CD8-positive, alpha-beta memory T cell (primary cell): ENCODE measurements around the gene CALN1. TPM values are rescaled to one million over a fixed set of nuclear protein-coding genes. Genes with fewer than 3 reads are reported as not detected.
"Not testable (repeated sequence)": the region's sequence is repeated elsewhere in the genome, so short reads cannot be mapped to it uniquely, and the experiment has no call there.

Experiments used
- CTCF ChIA-PET: fragments of 350-600 bp; sonication (Branson Sonifier 250); formaldehyde crosslinking; loops from one replicate; lab custom pipeline; 2021; ENCODE audit warnings: antibody characterized with exemption; lab: Charles Lee
- POLR2A ChIA-PET: fragments of 350-600 bp; sonication (Branson Sonifier 250); formaldehyde crosslinking; loops from one replicate; lab custom pipeline; 2021; ENCODE audit warnings: antibody characterized with exemption; lab: Charles Lee
- DNase-seq, 5 donors: peaks; one replicate each; pipeline versions ENCODE4 v3.0.0 to v3.0.0-alpha.2; 2020 to 2022; ENCODE audit warnings: mixed read lengths in 1 of 5
- H3K27ac ChIP-seq: one replicate; pipeline ENCODE4 v1.7.0; 2013; ENCODE audit warnings: low read depth, mild to moderate bottlenecking, low read length, moderate library complexity
- H3K27me3 ChIP-seq: 2 replicates; pipeline ENCODE4 v1.7.0; 2013; ENCODE audit warnings: low read length, mild to moderate bottlenecking; ENCODE audit not compliant: insufficient read depth, poor library complexity, severe bottlenecking
- H3K36me3 ChIP-seq: 2 replicates; pipeline ENCODE4 v1.7.0; 2013; ENCODE audit warnings: mild to moderate bottlenecking, low read length, moderate library complexity; ENCODE audit not compliant: insufficient read depth
- H3K4me1 ChIP-seq: 2 replicates; pipeline ENCODE4 v1.7.0; 2013; ENCODE audit warnings: mild to moderate bottlenecking, low read length, moderate library complexity; ENCODE audit not compliant: insufficient read depth
- H3K4me3 ChIP-seq: 2 replicates; pipeline ENCODE4 v1.7.0; 2013; ENCODE audit warnings: mild to moderate bottlenecking, low read length
- H3K9me3 ChIP-seq: 2 replicates; pipeline ENCODE4 v1.7.0; 2013; ENCODE audit warnings: mild to moderate bottlenecking, low read length
- H3K27ac Mint-ChIP-seq, 8 donors: one replicate each; pipeline ENCODE4 v1.8.0; 2020 to 2021; ENCODE audit warnings: mixed read lengths in 8 of 8, mild to moderate bottlenecking in 6 of 8, inconsistent platforms in 3 of 8, moderate library complexity in 3 of 8
- H3K27me3 Mint-ChIP-seq, 2 donors: one replicate each; pipeline ENCODE4 v1.8.0; 2020 to 2021; ENCODE audit warnings: mixed read lengths in 2 of 2, mild to moderate bottlenecking in 1 of 2, moderate library complexity in 1 of 2
- H3K36me3 Mint-ChIP-seq, 3 donors: one replicate each; pipeline ENCODE4 v1.8.0; 2020 to 2021; ENCODE audit warnings: mixed read lengths in 3 of 3, inconsistent platforms in 1 of 3, mild to moderate bottlenecking in 1 of 3
- H3K4me1 Mint-ChIP-seq, 3 donors: one replicate each; pipeline ENCODE4 v1.8.0; 2020 to 2021; ENCODE audit warnings: mixed read lengths in 3 of 3, inconsistent platforms in 1 of 3, mild to moderate bottlenecking in 1 of 3
- H3K4me3 Mint-ChIP-seq, 7 donors: one replicate each; pipeline ENCODE4 v1.8.0; 2020 to 2021; ENCODE audit warnings: mixed read lengths in 7 of 7, mild to moderate bottlenecking in 6 of 7, moderate library complexity in 4 of 7, inconsistent platforms in 2 of 7
- H3K9me3 Mint-ChIP-seq, 5 donors: one replicate each; pipeline ENCODE4 v1.8.0; 2020 to 2022; ENCODE audit warnings: mixed read lengths in 5 of 5, mild to moderate bottlenecking in 3 of 5, moderate library complexity in 2 of 5, inconsistent platforms in 1 of 5
- polyA plus RNA-seq: library from polyadenylated mRNA; unstranded; fragments of 300-500 nt; fragmentation: Illumina TruSeq; gene quantifications from one replicate; pipeline ENCODE4 v1.2.3, GENCODE V29; 2021
- total RNA-seq, 2 experiments: library from RNA; stranded (reverse); gene quantifications; one replicate each; pipeline ENCODE4 v1.2.3, GENCODE V29; 2021

The CALN1 gene
- total and polyA plus RNA-seq, 3 experiments from 2014 or later, result not detected

GRCh38 chr7:71914204-71914603 is 497.9 kb downstream of the CALN1 start:
- CTCF ChIA-PET, result not testable (repeated sequence)

DNA sequence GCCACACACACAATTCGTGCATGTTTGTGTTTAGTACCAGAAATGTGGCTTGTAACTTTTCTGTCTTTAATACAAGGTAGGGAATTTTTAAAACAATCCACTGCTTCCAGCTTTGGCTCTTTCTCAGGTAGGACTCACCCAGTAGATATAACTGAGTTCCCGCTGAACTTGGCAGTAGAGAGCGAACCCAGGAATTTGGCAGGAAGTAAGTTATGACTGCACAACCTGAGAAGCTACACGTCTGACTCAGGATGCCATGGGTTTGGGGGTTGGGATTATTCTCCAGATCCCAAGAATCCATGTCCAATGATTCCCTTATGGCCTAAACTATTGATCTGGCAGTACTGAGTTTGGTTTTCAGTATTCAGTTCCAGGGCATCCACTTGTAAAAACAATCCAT is 499.7 kb downstream of the CALN1 start:
- DNase-seq, result no peak
- ChIA-PET POLR2A (no interaction called here), CTCF (no interaction called here)
- H3K9me3 Mint-ChIP-seq, result peaks cover 0 to 16% (median 6%) of the 10 kb centered on the region in 5 donors
- H3K4me1 Mint-ChIP-seq, result no peaks in the 10 kb centered on the region
- Histone ChIP-seq H3K9me3 (no peaks in the 10 kb centered on the region), H3K36me3 (no peaks in the 10 kb centered on the region), H3K4me1 (no peaks in the 10 kb centered on the region), H3K4me3 (no peak overlapping the region), H3K27me3 (no peaks in the 10 kb centered on the region), H3K27ac (no peak overlapping the region)
- no peak overlapping the region for H3K27ac Mint-ChIP-seq
- no peaks in the 10 kb centered on the region for H3K36me3 Mint-ChIP-seq
- H3K4me3 Mint-ChIP-seq, result no peak overlapping the region
- no peaks in the 10 kb centered on the region for H3K27me3 Mint-ChIP-seq

More at GRCh38 chr7:71914204-71914603, 497.9 kb downstream of the CALN1 start:
- H3K4me3 ChIP-seq, POLR2A ChIA-PET, H3K4me1 Mint-ChIP-seq, H3K27ac ChIP-seq, H3K27me3 ChIP-seq, H3K9me3 ChIP-seq, H3K36me3 Mint-ChIP-seq, H3K27ac Mint-ChIP-seq, H3K36me3 ChIP-seq, H3K4me3 Mint-ChIP-seq, DNase-seq, H3K4me1 ChIP-seq, H3K27me3 Mint-ChIP-seq: not testable (repeated sequence)
- H3K9me3 Mint-ChIP-seq, result peaks cover 0 to 20% (median 6%) of the 10 kb centered on the region in 5 donors

- no peaks in the 10 kb centered on the region for H3K9me3 ChIP-seq
- H3K4me1 ChIP-seq, result no peaks in the 10 kb centered on the region
- Mint-ChIP-seq H3K27ac (no peak overlapping the region), H3K4me1 (no peaks in the 10 kb centered on the region), H3K9me3 (peaks cover 0 to 18% (median 10%) of the 10 kb centered on the region in 5 donors), H3K36me3 (no peaks in the 10 kb centered on the region), H3K4me3 (no peak overlapping the region), H3K27me3 (no peaks in the 10 kb centered on the region)
- no peak for DNase-seq
- no peak overlapping the region for H3K27ac ChIP-seq
- no peaks in the 10 kb centered on the region for H3K27me3 ChIP-seq
- H3K4me3 ChIP-seq, result no peak overlapping the region
- ChIA-PET CTCF (no interaction called here), POLR2A (no interaction called here)
- H3K36me3 ChIP-seq, result no peaks in the 10 kb centered on the region
These were observed 501.1 kb downstream of the CALN1 start for GRCh38 chr7:71911051-71911450.

GRCh38 chr7:71905821-71906220 is 506.3 kb downstream of the CALN1 start:
- Histone ChIP-seq H3K27ac (no peak overlapping the region), H3K27me3 (no peaks in the 10 kb centered on the region), H3K36me3 (no peaks in the 10 kb centered on the region), H3K9me3 (no peaks in the 10 kb centered on the region), H3K4me3 (no peak overlapping the region), H3K4me1 (no peaks in the 10 kb centered on the region)
- H3K4me3 Mint-ChIP-seq, result no peak overlapping the region
- no peaks in the 10 kb centered on the region for H3K27me3 Mint-ChIP-seq
- H3K4me1 Mint-ChIP-seq, result no peaks in the 10 kb centered on the region
- no peak overlapping the region for H3K27ac Mint-ChIP-seq
- DNase-seq, result no peak
- ChIA-PET POLR2A (no interaction called here), CTCF (no interaction called here)
- H3K9me3 Mint-ChIP-seq, result peaks cover 6 to 17% (median 12%) of the 10 kb centered on the region in 5 donors
- H3K36me3 Mint-ChIP-seq, result no peaks in the 10 kb centered on the region

GRCh38 chr7:71904484-71904883 is 507.7 kb downstream of the CALN1 start:
- no peaks in the 10 kb centered on the region for H3K4me1 Mint-ChIP-seq
- peaks cover 7 to 16% (median 10%) of the 10 kb centered on the region in 5 donors for H3K9me3 Mint-ChIP-seq
- no peak overlapping the region for H3K27ac Mint-ChIP-seq
- no peak overlapping the region for H3K4me3 Mint-ChIP-seq
- no peak for DNase-seq
- CTCF ChIA-PET, result no interaction called here
- H3K27me3 ChIP-seq, result no peaks in the 10 kb centered on the region
- H3K9me3 ChIP-seq, result no peaks in the 10 kb centered on the region
- H3K4me3 ChIP-seq, result no peak overlapping the region
- H3K36me3 Mint-ChIP-seq, result no peaks in the 10 kb centered on the region
- H3K4me1 ChIP-seq, result no peaks in the 10 kb centered on the region
- no peaks in the 10 kb centered on the region for H3K36me3 ChIP-seq
- no peaks in the 10 kb centered on the region for H3K27me3 Mint-ChIP-seq
- POLR2A ChIA-PET, result no interaction called here
- H3K27ac ChIP-seq, result no peak overlapping the region

- Mint-ChIP-seq H3K4me1 (no peaks in the 10 kb centered on the region), H3K36me3 (no peaks in the 10 kb centered on the region), H3K27ac (no peak overlapping the region), H3K27me3 (no peaks in the 10 kb centered on the region), H3K4me3 (no peak overlapping the region), H3K9me3 (peaks cover 1 to 19% (median 10%) of the 10 kb centered on the region in 5 donors)
- Histone ChIP-seq H3K27me3 (no peaks in the 10 kb centered on the region), H3K9me3 (no peaks in the 10 kb centered on the region), H3K4me1 (no peaks in the 10 kb centered on the region), H3K27ac (no peak overlapping the region), H3K4me3 (no peak overlapping the region), H3K36me3 (no peaks in the 10 kb centered on the region)
- no peak for DNase-seq
- CTCF ChIA-PET, result no interaction called here
- POLR2A ChIA-PET, result no interaction called here
These were observed 511.6 kb downstream of the CALN1 start for GRCh38 chr7:71900556-71900955.

DNA sequence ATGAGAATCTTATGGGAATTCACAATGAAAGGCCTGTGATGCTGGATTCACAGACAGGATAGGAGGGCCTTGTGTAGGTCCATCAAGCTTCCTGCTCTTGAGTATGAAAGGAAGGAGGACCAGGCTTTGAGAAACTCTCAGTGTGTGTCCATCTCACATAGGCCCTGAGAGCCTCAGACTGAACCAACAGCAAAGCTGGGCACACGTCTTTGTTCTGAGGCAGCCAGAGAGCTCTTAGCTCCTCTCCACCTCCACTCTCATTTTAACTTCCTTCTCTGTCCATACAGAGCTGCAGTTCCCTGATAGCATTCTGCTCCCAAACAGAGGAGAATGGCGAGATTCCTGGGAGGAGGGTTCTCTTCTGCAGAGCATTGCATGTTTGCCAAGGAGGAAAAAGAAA is 515.6 kb downstream of the CALN1 start:
- POLR2A ChIA-PET, result no interaction called here
- CTCF ChIA-PET, result no interaction called here
- no peak overlapping the region for H3K4me3 Mint-ChIP-seq
- H3K27ac Mint-ChIP-seq, result no peak overlapping the region
- DNase-seq, result no peak
- no peaks in the 10 kb centered on the region for H3K27me3 Mint-ChIP-seq
- Histone ChIP-seq H3K27me3 (no peaks in the 10 kb centered on the region), H3K36me3 (no peaks in the 10 kb centered on the region), H3K9me3 (no peaks in the 10 kb centered on the region), H3K4me3 (no peak overlapping the region), H3K27ac (no peak overlapping the region), H3K4me1 (no peaks in the 10 kb centered on the region)
- H3K9me3 Mint-ChIP-seq, result peaks cover 3 to 9% (median 6%) of the 10 kb centered on the region in 5 donors
- no peaks in the 10 kb centered on the region for H3K36me3 Mint-ChIP-seq
- H3K4me1 Mint-ChIP-seq, result no peaks in the 10 kb centered on the region

GRCh38 chr7:71886046-71886445 is 526.1 kb downstream of the CALN1 start:
- no peaks in the 10 kb centered on the region for H3K9me3 ChIP-seq
- Mint-ChIP-seq H3K27ac (no peak overlapping the region), H3K27me3 (no peaks in the 10 kb centered on the region), H3K36me3 (no peaks in the 10 kb centered on the region), H3K4me3 (no peak overlapping the region), H3K4me1 (no peaks in the 10 kb centered on the region), H3K9me3 (peaks cover 18 to 29% (median 22%) of the 10 kb centered on the region in 5 donors)
- H3K36me3 ChIP-seq, result no peaks in the 10 kb centered on the region
- DNase-seq, result no peak
- no peaks in the 10 kb centered on the region for H3K4me1 ChIP-seq
- no peak overlapping the region for H3K27ac ChIP-seq
- POLR2A ChIA-PET, result no interaction called here
- no peaks in the 10 kb centered on the region for H3K27me3 ChIP-seq
- CTCF ChIA-PET, result no interaction called here
- H3K4me3 ChIP-seq, result no peak overlapping the region

GRCh38 chr7:71885487-71885886 is 526.7 kb downstream of the CALN1 start:
- DNase-seq, result no peak
- H3K4me3 Mint-ChIP-seq, result no peak overlapping the region
- H3K27ac Mint-ChIP-seq, result no peak overlapping the region
- no peaks in the 10 kb centered on the region for H3K36me3 Mint-ChIP-seq
- H3K27me3 ChIP-seq, result no peaks in the 10 kb centered on the region
- ChIA-PET CTCF (no interaction called here), POLR2A (no interaction called here)
- no peaks in the 10 kb centered on the region for H3K9me3 ChIP-seq
- no peaks in the 10 kb centered on the region for H3K27me3 Mint-ChIP-seq
- H3K36me3 ChIP-seq, result no peaks in the 10 kb centered on the region
- H3K4me1 Mint-ChIP-seq, result no peaks in the 10 kb centered on the region
- H3K9me3 Mint-ChIP-seq, result peaks cover 18 to 29% (median 22%) of the 10 kb centered on the region in 5 donors
- H3K27ac ChIP-seq, result no peak overlapping the region
- no peaks in the 10 kb centered on the region for H3K4me1 ChIP-seq
- H3K4me3 ChIP-seq, result no peak overlapping the region
